Limb (tissue), 2 donors: ENCODE results near the gene MPRIP.

Experiments
- DNase-seq, 2 donors: peaks; one replicate each; pipeline ENCODE4 v3.0.0-alpha.2; 2016; ENCODE audit errors: extremely low spot score in 2 of 2

The MPRIP gene

GRCh38 chr17:17050346-17051345 lies 8.4 kb downstream of the MPRIP start:
- no peak for DNase-seq

- no peak for DNase-seq
Measured at GRCh38 chr17:17051380-17051779, 9.1 kb downstream of the MPRIP start.

- no peak for DNase-seq
Measured at GRCh38 chr17:17051791-17052461, 9.7 kb downstream of the MPRIP start.

- no peak for DNase-seq
Measured at GRCh38 chr17:17052462-17053221, 10.4 kb downstream of the MPRIP start.

GRCh38 chr17:17053446-17054379 lies 11.5 kb downstream of the MPRIP start:
- no peak for DNase-seq

- no peak for DNase-seq
Measured at GRCh38 chr17:17054636-17055035, 12.4 kb downstream of the MPRIP start.

GRCh38 chr17:17055286-17056155 lies 13.3 kb downstream of the MPRIP start:
- no peak for DNase-seq

- DNase-seq = no peak
Measured at GRCh38 chr17:17056156-17056539, 13.9 kb downstream of the MPRIP start.

- no peak for DNase-seq
Measured at GRCh38 chr17:17057057-17057551, 14.8 kb downstream of the MPRIP start.

GRCh38 chr17:17058304-17058703 lies 16.0 kb downstream of the MPRIP start:
- no peak for DNase-seq

GRCh38 chr17:17059301-17059890 lies 17.1 kb downstream of the MPRIP start:
- no peak for DNase-seq

GRCh38 chr17:17060001-17060922 lies 18.0 kb downstream of the MPRIP start:
- DNase-seq = no peak

- DNase-seq = no peak
Measured at GRCh38 chr17:17060930-17061329, 18.7 kb downstream of the MPRIP start.

- no peak for DNase-seq
Measured at GRCh38 chr17:17061516-17061915, 19.3 kb downstream of the MPRIP start.

GRCh38 chr17:17062356-17062755 lies 20.1 kb downstream of the MPRIP start:
- DNase-seq = no peak

- DNase-seq = no peak
Measured at GRCh38 chr17:17062866-17063265, 20.6 kb downstream of the MPRIP start.

- no peak for DNase-seq
Measured at GRCh38 chr17:17063546-17064122, 21.4 kb downstream of the MPRIP start.

- DNase-seq = no peak
Measured at GRCh38 chr17:17064322-17064721, 22.1 kb downstream of the MPRIP start.
